ENCODE data around the gene LSM5. TPM values are rescaled to one million over a fixed set of nuclear protein-coding genes. Genes with fewer than 3 reads are reported as not detected.

Gene LSM5
- total and polyA plus RNA-seq, 9 of the 15 experiments (the other 6 are each of a cell fraction or from before 2014, with no cell fraction given): 36.3 to 620 (median 186) TPM

DNA sequence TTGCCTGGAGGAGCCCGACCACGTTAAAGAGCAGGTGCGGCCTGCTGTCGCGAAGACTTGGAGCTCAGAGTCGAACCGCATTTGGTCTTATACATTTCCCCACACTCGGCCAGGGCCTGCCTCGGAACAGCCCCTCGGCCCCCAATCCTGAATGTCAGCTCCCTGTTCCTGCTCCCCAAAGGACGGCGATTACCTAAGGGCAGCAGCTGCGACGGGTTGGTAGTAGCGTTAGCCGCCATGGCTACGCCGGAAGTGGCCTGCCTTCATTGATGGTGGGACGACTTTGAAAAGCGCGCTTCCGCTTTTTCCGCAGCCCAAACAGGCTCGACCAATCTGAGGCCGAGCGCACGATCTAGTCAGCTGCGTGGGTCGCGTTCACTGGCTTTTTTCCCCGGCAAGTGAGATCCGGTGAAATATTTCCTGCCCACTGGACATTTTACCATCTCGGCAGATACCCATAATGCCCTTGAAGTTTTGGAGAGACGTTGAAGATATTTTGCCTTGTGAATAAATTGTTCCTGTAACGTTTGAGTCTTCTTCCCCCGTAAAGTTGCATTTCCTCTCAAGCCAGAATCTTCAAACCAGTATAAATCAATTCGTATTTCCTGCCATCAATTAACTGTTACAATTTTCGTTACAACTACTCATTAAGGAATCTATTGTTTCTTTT lies at the start of gene LSM5 (continued):
- no peak for TF ChIP-seq ZNF785 (CRISPR knock-in tag; IDR thresholded peaks at IDR 0.05)
- TF ChIP-seq POU5F1 (IDR thresholded peaks at IDR 0.05; ENCODE audit: borderline replicate concordance, low read depth, low read length, partially characterized antibody): no peak
- TF ChIP-seq EP400 (IDR thresholded peaks at IDR 0.05): peak; percentile 95
- TF ChIP-seq, protein P1, sequence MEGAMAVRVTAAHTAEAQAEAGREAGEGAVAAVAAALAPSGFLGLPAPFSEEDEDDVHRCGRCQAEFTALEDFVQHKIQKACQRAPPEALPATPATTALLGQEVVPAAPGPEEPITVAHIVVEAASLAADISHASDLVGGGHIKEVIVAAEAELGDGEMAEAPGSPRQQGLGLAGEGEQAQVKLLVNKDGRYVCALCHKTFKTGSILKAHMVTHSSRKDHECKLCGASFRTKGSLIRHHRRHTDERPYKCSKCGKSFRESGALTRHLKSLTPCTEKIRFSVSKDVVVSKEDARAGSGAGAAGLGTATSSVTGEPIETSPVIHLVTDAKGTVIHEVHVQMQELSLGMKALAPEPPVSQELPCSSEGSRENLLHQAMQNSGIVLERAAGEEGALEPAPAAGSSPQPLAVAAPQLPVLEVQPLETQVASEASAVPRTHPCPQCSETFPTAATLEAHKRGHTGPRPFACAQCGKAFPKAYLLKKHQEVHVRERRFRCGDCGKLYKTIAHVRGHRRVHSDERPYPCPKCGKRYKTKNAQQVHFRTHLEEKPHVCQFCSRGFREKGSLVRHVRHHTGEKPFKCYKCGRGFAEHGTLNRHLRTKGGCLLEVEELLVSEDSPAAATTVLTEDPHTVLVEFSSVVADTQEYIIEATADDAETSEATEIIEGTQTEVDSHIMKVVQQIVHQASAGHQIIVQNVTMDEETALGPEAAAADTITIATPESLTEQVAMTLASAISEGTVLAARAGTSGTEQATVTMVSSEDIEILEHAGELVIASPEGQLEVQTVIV (CRISPR knock-in tag; IDR thresholded peaks at IDR 0.05; ENCODE audit: borderline replicate concordance): no peak
- no peak for TF ChIP-seq CBX5 (IDR thresholded peaks at IDR 0.05; ENCODE audit: borderline replicate concordance, low read depth)
- peak in 1 of 2 experiments; percentile 30; a peak in 3 of 4 replicates for TF ChIP-seq TBL1XR1 (IDR thresholded peaks at IDR 0.05; ENCODE audit: low read length in 2 of 2)
- TF ChIP-seq ZNF23 (CRISPR knock-in tag; IDR thresholded peaks at IDR 0.05): no peak
- no peak for TF ChIP-seq SLC30A9 (CRISPR knock-in tag; IDR thresholded peaks at IDR 0.05)
- TF ChIP-seq ZNF282 (CRISPR knock-in tag; IDR thresholded peaks at IDR 0.05): no peak; the same call in 1 of the 2 replicates
- TF ChIP-seq, protein P2, sequence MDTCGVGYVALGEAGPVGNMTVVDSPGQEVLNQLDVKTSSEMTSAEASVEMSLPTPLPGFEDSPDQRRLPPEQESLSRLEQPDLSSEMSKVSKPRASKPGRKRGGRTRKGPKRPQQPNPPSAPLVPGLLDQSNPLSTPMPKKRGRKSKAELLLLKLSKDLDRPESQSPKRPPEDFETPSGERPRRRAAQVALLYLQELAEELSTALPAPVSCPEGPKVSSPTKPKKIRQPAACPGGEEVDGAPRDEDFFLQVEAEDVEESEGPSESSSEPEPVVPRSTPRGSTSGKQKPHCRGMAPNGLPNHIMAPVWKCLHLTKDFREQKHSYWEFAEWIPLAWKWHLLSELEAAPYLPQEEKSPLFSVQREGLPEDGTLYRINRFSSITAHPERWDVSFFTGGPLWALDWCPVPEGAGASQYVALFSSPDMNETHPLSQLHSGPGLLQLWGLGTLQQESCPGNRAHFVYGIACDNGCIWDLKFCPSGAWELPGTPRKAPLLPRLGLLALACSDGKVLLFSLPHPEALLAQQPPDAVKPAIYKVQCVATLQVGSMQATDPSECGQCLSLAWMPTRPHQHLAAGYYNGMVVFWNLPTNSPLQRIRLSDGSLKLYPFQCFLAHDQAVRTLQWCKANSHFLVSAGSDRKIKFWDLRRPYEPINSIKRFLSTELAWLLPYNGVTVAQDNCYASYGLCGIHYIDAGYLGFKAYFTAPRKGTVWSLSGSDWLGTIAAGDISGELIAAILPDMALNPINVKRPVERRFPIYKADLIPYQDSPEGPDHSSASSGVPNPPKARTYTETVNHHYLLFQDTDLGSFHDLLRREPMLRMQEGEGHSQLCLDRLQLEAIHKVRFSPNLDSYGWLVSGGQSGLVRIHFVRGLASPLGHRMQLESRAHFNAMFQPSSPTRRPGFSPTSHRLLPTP (IDR thresholded peaks at IDR 0.05; ENCODE audit: borderline replicate concordance, extremely low read depth, insufficient read length): no peak
- no peak for TF ChIP-seq OTX1 (CRISPR knock-in tag; IDR thresholded peaks at IDR 0.05)
- TF ChIP-seq STAG1 (CRISPR knock-in tag; IDR thresholded peaks at IDR 0.05; ENCODE audit: borderline replicate concordance): no peak
- TF ChIP-seq TAF1 (IDR thresholded peaks at IDR 0.05; ENCODE audit: control insufficient read depth, extremely low read depth, insufficient read depth, low read length, severe bottlenecking): peak; percentile 90
- TF ChIP-seq MAZ (CRISPR knock-in tag; conservative IDR thresholded peaks at IDR 0.05 in 1 of 2, IDR thresholded peaks at IDR 0.05 in 1 of 2): peak in 1 of 2 experiments; percentile 68; a peak in 3 of 4 replicates
- TF ChIP-seq, protein P3, sequence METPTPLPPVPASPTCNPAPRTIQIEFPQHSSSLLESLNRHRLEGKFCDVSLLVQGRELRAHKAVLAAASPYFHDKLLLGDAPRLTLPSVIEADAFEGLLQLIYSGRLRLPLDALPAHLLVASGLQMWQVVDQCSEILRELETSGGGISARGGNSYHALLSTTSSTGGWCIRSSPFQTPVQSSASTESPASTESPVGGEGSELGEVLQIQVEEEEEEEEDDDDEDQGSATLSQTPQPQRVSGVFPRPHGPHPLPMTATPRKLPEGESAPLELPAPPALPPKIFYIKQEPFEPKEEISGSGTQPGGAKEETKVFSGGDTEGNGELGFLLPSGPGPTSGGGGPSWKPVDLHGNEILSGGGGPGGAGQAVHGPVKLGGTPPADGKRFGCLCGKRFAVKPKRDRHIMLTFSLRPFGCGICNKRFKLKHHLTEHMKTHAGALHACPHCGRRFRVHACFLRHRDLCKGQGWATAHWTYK (CRISPR knock-in tag; IDR thresholded peaks at IDR 0.05): no peak; the same call in 1 of the 2 replicates
- TF ChIP-seq, protein P4, sequence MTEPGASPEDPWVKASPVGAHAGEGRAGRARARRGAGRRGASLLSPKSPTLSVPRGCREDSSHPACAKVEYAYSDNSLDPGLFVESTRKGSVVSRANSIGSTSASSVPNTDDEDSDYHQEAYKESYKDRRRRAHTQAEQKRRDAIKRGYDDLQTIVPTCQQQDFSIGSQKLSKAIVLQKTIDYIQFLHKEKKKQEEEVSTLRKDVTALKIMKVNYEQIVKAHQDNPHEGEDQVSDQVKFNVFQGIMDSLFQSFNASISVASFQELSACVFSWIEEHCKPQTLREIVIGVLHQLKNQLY (CRISPR knock-in tag; conservative IDR thresholded peaks at IDR 0.05): no peak
- TF ChIP-seq CHD1 (IDR thresholded peaks at IDR 0.05; ENCODE audit: low read length): peak; percentile 31
- TF ChIP-seq POLR3G (IDR thresholded peaks at IDR 0.05; ENCODE audit: extremely low read depth, insufficient read length, insufficient replicate concordance): no peak

Measured in K562 (cell line).